ENCODE measurements around the gene KANSL1L.

The KANSL1L gene

DNA sequence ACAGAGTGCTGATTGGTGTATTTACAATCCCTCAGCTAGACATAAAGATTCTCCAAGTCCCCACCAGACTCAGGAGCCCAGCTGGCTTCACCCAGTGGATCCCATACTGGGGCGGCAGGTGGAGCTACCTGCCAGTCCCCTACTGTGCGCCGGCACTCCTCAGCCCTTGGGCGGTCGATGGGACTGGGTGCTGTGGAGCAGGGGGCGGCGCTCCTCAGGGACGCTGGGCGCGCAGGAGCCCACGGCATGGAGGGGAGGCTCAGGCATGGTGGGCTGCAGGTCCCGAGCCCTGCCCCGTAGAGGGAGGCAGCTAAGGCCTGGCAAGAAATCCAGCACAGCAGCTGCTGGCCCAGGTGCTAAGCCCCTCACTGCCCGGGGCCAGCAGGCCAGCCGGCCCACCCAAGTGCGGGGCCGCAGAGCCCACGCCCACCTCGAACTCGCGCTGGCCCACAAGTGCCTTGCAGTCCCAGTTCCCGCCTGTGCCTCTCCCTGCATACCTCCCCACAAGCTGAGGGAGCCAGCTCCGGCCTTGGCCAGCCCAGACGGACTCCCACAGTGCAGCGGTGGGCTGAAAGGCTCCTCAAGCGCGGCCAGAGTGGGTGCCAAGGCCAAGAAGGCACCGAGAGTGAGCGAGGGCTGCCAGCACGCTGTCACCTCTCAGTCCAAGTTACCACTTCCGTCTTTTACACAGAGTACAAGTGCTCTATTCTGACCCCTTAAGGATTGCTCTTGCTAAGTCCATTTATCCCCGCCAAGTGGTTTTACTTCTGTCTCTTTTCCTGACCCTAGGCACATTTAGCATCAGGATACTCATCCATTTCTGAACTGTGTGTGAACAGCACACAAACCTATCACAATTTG, 170.5 kb downstream of the KANSL1L start:
- DNase-seq (ENCODE audit: low read depth in 1 of 2, low spot score in 1 of 2): no peak
- no peak for TF ChIP-seq JUND (IDR thresholded peaks at IDR 0.05; ENCODE audit: low read depth)
- in situ Hi-C loops (cut with HindIII; ENCODE audit: low pct_unique_long_range_greater_than_20kb, low sequenced_read_pairs): no loop called here

DNA sequence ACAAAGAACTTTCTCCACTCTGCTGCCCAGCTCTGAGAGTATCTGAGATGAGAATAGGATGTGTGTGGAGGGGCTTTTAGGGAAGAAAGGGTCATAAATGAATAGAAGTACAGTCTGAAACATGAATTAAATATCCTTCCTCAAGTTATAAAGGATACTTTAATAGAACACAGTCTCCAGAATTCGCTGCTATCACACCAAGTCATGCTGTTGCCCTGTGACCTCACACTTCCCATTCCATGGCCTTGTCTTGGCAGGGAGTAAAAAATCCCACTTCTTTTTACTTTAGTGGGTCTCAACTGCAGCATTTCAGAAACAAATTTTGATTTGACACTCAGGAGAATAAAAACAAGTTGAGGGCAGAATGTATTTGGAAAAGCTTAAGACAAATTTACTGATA, 172.6 kb downstream of the KANSL1L start:
- in situ Hi-C loops (cut with HindIII; ENCODE audit: low pct_unique_long_range_greater_than_20kb, low sequenced_read_pairs): no loop called here
- DNase-seq (ENCODE audit: low read depth in 1 of 2, low spot score in 1 of 2): no peak
- no peak for TF ChIP-seq JUND (IDR thresholded peaks at IDR 0.05; ENCODE audit: low read depth)

DNA sequence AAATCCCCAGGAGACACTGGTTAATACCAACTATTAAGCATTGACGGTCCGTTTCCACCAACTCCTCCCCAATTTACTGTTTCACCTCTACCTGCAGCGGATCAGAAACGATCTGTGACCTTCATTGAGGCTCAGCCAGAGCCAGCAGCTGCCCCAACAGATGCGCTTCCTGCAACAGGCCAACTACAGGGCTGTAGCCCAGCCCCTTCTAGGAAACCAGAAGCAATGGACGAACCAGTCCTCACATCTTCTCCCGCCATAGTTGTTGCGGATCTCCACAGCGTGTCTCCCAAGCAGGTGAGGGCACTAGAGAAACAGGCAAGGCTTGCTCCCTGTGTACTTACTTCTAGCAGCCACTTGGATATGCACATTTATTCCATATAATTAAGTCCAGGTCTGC, 177.2 kb downstream of the KANSL1L start:
- no peak for TF ChIP-seq JUND (IDR thresholded peaks at IDR 0.05; ENCODE audit: low read depth)
- DNase-seq (ENCODE audit: low read depth in 1 of 2, low spot score in 1 of 2): no peak
- in situ Hi-C loops (cut with HindIII; ENCODE audit: low pct_unique_long_range_greater_than_20kb, low sequenced_read_pairs): no loop called here

DNA sequence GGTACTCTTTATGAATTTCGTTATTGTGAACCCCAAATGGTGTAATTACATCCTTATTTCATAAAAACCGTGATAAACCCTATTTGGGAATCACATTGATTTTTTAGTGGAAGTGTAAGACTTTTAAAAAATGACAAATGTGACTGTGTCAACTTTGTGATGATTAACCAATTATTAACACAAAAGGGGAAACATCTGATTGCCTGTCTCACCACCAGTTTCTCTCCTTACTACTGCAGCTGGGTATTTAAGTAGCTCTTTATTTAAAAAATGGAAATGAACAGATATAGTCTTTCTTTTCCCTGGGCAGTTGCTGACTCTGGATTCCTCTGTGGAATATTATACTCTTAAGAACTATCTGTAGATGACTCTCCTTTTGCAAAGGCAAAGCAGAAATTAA, 180.4 kb downstream of the KANSL1L start:
- in situ Hi-C loops (cut with HindIII; ENCODE audit: low pct_unique_long_range_greater_than_20kb, low sequenced_read_pairs): no loop called here
- TF ChIP-seq JUND (IDR thresholded peaks at IDR 0.05; ENCODE audit: low read depth): no peak
- no peak for DNase-seq (ENCODE audit: low read depth in 1 of 2, low spot score in 1 of 2)

DNA sequence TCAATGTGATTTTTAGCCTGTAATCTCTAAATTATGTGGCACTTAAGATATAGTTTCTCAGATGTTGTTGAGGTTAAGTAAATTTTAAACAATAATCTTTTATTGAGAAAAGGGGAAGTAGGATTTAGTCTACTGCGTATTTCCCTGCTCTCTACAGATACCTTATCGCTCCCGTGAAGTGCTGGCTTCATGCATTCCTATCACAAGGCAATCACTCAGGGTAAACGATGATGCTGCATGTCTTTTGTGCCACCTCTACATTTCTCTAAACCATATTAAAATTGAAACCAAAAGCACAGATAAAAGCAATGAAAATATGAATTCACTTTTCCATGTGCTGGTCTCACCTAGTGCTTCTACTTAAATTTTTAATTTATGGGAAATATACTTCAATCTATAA, 183.2 kb downstream of the KANSL1L start:
- no peak for DNase-seq (ENCODE audit: low read depth in 1 of 2, low spot score in 1 of 2)
- no peak for TF ChIP-seq JUND (IDR thresholded peaks at IDR 0.05; ENCODE audit: low read depth)
- in situ Hi-C loops (cut with HindIII; ENCODE audit: low pct_unique_long_range_greater_than_20kb, low sequenced_read_pairs): no loop called here

DNA sequence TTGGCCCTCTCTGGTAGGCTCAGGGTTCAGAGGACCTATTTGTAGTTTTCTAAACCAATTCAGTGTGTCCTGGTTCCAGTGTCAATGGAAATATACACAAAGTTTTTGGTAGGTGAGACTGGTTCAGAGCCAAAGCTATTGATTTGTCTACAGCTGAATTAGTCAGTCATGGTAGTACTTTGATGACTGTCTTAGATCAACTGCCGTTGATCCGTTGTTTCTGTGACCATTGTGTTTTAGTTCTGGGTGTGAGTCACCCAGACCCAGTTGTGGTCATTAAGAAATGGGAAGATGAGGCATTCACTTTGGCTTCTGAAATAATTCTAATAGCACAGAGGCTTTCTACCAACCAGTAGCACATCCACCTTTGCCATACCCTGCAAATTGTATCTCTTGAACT, 184.8 kb downstream of the KANSL1L start:
- in situ Hi-C loops (cut with HindIII; ENCODE audit: low pct_unique_long_range_greater_than_20kb, low sequenced_read_pairs): no loop called here
- TF ChIP-seq JUND (IDR thresholded peaks at IDR 0.05; ENCODE audit: low read depth): no peak
- no peak for DNase-seq (ENCODE audit: low read depth in 1 of 2, low spot score in 1 of 2)

DNA sequence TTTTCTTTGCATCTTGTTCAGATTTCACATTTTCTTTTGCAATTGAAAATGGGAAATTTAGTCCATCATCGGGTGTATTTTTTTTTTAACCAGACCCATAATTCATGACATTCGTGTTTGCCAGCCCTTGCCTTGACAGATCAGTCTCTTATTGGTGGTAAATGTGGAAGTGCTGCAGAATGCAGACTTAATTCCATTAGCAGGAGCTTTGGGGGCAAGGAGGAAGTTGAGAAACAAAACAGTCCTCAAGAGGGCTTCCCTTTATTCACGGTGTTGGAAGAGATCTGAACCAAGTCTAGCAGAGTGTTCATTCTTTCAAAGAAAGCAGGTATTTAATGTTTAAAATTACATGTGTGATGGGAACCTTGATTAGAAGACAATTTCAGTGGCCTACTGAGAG, 185.3 kb downstream of the KANSL1L start:
- TF ChIP-seq JUND (IDR thresholded peaks at IDR 0.05; ENCODE audit: low read depth): no peak
- in situ Hi-C loops (cut with HindIII; ENCODE audit: low pct_unique_long_range_greater_than_20kb, low sequenced_read_pairs): no loop called here
- DNase-seq (ENCODE audit: low read depth in 1 of 2, low spot score in 1 of 2): no peak

DNA sequence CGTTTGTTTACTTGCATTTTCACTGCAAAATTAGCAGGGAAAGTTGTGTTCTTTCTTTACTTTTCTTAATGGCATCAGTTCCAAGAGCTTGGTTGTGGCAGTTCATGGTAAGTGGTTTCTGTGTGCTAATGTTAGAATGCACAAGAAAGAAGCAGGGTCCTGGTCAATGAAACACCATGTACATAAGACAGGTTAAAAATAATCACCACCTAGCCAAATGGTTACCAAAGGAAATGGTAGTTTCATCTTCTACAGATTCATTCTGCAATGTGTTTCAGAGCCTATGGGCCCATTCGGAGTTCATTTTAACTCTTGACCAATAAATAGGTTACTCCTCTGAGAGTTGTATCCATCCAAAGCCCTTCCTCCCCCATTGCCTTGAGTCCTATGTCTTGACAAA, 186.9 kb downstream of the KANSL1L start:
- no peak for DNase-seq (ENCODE audit: low read depth in 1 of 2, low spot score in 1 of 2)
- in situ Hi-C loops (cut with HindIII; ENCODE audit: low pct_unique_long_range_greater_than_20kb, low sequenced_read_pairs): no loop called here
- TF ChIP-seq JUND (IDR thresholded peaks at IDR 0.05; ENCODE audit: low read depth): no peak

DNA sequence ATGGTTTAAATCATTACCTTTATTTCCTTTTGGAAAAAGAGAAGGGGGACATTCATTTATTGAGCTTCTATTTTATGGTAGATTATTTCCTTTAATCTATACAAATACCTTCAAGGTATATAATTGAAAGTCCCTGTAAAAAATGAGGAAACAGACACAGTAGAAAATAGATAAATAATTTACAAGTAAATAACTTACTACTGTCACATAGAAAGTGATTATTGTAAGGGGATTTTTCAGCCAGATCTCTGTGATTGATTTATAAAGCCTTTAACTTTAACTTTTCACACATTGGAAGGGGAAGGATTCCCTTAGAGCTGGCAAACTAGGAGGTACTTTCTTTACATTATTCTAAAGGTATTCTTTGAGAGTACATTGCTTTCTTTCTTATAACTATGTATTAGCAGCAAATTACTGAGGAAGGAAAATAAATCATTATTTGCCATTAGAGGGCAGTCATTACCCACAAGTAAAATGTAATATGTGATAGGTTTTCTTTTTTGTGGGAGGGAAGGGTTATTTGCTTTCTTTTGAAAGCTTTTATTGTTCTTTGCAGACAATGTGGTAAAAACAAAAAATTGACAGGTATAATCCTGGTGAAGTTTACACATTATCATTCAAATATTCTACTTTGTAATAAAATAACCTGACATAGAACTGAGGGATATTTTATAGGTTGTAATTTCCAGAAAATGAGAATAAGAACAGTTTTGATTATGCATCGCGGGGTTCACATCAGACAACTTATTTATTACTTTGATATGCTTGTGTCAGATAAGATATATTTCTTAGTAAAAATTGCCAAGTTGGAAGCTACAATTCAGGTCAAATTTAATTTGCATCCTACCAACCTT, 193.6 kb downstream of the KANSL1L start:
- peak in 1 of 2 experiments; percentile 52 for DNase-seq (ENCODE audit: low read depth in 1 of 2, low spot score in 1 of 2)
- no peak for TF ChIP-seq JUND (IDR thresholded peaks at IDR 0.05; ENCODE audit: low read depth)
- in situ Hi-C loops (cut with HindIII; ENCODE audit: low pct_unique_long_range_greater_than_20kb, low sequenced_read_pairs): no loop called here

DNA sequence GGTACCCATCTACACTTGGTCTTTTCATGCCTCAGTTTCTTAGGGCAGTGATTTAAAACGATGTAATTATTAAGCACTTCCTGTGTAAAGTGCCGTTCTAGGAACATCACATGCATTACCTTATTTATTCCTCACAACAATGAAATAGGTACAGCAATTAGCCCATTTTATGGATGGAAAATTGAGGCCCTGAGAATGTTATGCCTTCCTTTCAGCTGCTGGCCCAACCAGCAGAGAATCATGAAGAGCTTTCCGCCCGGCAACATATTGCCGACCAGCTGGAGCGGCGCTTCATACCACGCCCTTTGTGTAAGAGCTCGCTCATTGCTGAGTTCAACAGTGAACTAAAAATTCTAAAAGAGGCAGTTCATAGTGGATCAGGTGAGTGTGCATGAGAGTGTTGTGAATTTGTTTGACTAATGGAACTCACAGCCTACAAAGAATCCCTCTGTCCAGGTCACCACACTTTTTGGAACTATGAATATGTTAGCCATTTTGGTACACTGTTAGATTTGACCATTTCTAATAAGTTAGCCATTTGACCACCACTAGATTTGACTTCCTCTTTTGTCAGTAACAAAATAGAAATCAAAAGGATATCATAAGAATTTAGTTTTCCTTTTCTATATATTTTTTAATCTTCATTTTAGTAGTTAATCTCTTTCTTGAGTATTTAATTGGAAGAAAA, 194.4 kb downstream of the KANSL1L start:
- TF ChIP-seq JUND (IDR thresholded peaks at IDR 0.05; ENCODE audit: low read depth): no peak
- in situ Hi-C loops (cut with HindIII; ENCODE audit: low pct_unique_long_range_greater_than_20kb, low sequenced_read_pairs): no loop called here
- no peak for DNase-seq (ENCODE audit: low read depth in 1 of 2, low spot score in 1 of 2)

DNA sequence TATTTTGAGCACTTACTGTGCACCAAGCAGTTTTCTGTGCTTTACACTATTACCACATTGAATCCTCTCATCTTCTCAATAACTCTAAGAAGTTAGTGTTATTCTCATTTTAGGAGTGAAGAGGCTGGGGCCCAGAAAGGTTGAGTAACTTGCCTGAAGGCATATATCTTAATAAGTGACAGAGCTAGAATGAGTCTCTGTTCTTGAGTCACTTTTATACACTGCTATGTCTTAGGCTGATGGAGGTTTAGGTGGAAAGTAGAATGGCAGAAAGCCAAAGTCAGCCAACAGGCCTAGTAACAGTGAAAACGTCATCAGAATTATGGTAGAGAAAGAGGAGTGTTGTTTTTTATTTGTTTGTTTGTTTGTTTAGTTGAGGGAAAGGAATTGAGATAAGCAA, 196.6 kb downstream of the KANSL1L start:
- TF ChIP-seq JUND (IDR thresholded peaks at IDR 0.05; ENCODE audit: low read depth): no peak
- in situ Hi-C loops (cut with HindIII; ENCODE audit: low pct_unique_long_range_greater_than_20kb, low sequenced_read_pairs): no loop called here
- DNase-seq (ENCODE audit: low read depth in 1 of 2, low spot score in 1 of 2): no peak

DNA sequence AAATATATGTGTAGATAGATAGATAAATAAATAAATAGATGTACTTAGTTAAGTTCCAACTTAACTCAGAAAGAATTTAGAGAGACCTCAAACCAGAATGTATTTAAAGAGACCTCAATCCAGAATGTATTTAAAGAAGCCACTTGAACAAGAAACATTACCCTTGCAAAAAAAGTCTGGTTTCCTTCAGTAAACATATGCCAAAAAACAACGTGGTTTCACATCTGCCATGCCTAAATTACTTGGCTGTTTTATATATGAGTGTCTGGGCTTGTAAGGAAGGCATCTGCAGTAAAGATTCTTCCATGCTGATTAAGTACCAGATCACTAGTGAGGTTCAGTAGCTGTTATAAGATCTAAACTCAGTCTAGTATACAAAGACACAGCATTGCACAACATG, 197.9 kb downstream of the KANSL1L start:
- DNase-seq (ENCODE audit: low read depth in 1 of 2, low spot score in 1 of 2): no peak
- in situ Hi-C loops (cut with HindIII; ENCODE audit: low pct_unique_long_range_greater_than_20kb, low sequenced_read_pairs): no loop called here
- no peak for TF ChIP-seq JUND (IDR thresholded peaks at IDR 0.05; ENCODE audit: low read depth)

Data from T47D (cell line).